Neural cell (in vitro differentiated cells): ENCODE data around the gene PRIM1. TPM values are rescaled to one million over a fixed set of nuclear protein-coding genes. Genes with fewer than 3 reads are reported as not detected.

Experiments
- H2AFZ ChIP-seq: fragments of 200-600, 300-800 bp; sonication (generic), shearing (Covaris generic); 2 replicates; pipeline ENCODE4 v1.6.0; 2014; ENCODE audit warnings: low read depth, mild to moderate bottlenecking, antibody characterized with exemption, low read length, moderate library complexity
- H3F3A ChIP-seq: fragments of 200-600 bp; shearing (Covaris generic); 2 replicates; pipeline ENCODE4 v1.6.1; 2016; ENCODE audit warnings: mild to moderate bottlenecking, moderate library complexity, mixed read lengths, antibody characterized with exemption, low read length; ENCODE audit not compliant: insufficient read depth, poor library complexity, severe bottlenecking
- H3K27ac ChIP-seq: fragments of 200-600, 300-800 bp; sonication (generic), shearing (Covaris generic); 2 replicates; pipeline ENCODE4 v1.5.1; 2014; ENCODE audit warnings: mild to moderate bottlenecking, low read length, moderate library complexity
- H3K27me3 ChIP-seq: fragments of 300-800, 200-600 bp; sonication (generic), shearing (Covaris generic); 2 replicates; pipeline ENCODE4 v1.6.0; 2014; ENCODE audit warnings: mild to moderate bottlenecking, low read depth, low read length, moderate library complexity; ENCODE audit not compliant: insufficient read depth
- H3K36me3 ChIP-seq: fragments of 300-800, 200-600 bp; sonication (generic), shearing (Covaris generic); 2 replicates; pipeline ENCODE4 v1.5.1; 2014; ENCODE audit warnings: mild to moderate bottlenecking, antibody characterized with exemption, low read length, moderate library complexity; ENCODE audit not compliant: insufficient read depth
- H3K4me2 ChIP-seq: fragments of 300-800, 200-600 bp; sonication (generic), shearing (Covaris generic); 2 replicates; pipeline ENCODE4 v1.6.0; 2014; ENCODE audit warnings: mild to moderate bottlenecking, low read length
- H3K4me3 ChIP-seq: fragments of 300-800, 200-600 bp; sonication (generic), shearing (Covaris generic); 2 replicates; pipeline ENCODE4 v1.5.1; 2014; ENCODE audit warnings: mild to moderate bottlenecking, low read length, moderate library complexity
- H3K79me2 ChIP-seq: fragments of 200-600 bp; shearing (Covaris generic); replicated peaks from 2 replicates; pipeline ENCODE4 v1.6.0; 2014; ENCODE audit warnings: mild to moderate bottlenecking, low read length, moderate library complexity; ENCODE audit not compliant: insufficient read depth
- H3K9ac ChIP-seq: fragments of 300-800, 200-600 bp; sonication (generic), shearing (Covaris generic); 2 replicates; pipeline ENCODE4 v1.6.1; 2016; ENCODE audit warnings: mild to moderate bottlenecking, low read length, mixed read lengths
- H3K9me2 ChIP-seq: fragments of 200-600 bp; shearing (Covaris generic); 2 replicates; pipeline ENCODE4 v1.6.1; 2016; ENCODE audit warnings: mild to moderate bottlenecking, low read length, mixed read lengths; ENCODE audit not compliant: insufficient read depth
- H3K9me3 ChIP-seq: fragments of 200-600, 300-800 bp; sonication (generic), shearing (Covaris generic); 2 replicates; pipeline ENCODE4 v1.6.1; 2016; ENCODE audit warnings: mild to moderate bottlenecking, mixed run types, low read length, moderate library complexity, mixed read lengths
- H4K20me1 ChIP-seq: fragments of 200-600 bp; shearing (Covaris generic); 2 replicates; pipeline ENCODE4 v1.6.1; 2016; ENCODE audit warnings: mild to moderate bottlenecking, mixed run types; ENCODE audit not compliant: insufficient read depth
- CTCF ChIP-seq: fragments of 450-650 bp; IDR thresholded peaks from 2 replicates; pipeline ENCODE4 v1.5.1; 2014; ENCODE audit warnings: antibody characterized with exemption, mild to moderate bottlenecking, moderate library complexity; ENCODE audit not compliant: poor library complexity, severe bottlenecking
- EP300 ChIP-seq: fragments of 450-650 bp; conservative IDR thresholded peaks from 2 replicates; pipeline ENCODE4 v1.6.1; 2014; ENCODE audit warnings: antibody characterized with exemption, mild to moderate bottlenecking, moderate library complexity; ENCODE audit not compliant: poor library complexity, severe bottlenecking
- EZH2 ChIP-seq: fragments of 200-600, 300-800 bp; shearing (Covaris generic), sonication (generic); IDR thresholded peaks from 2 replicates; pipeline ENCODE4 v1.6.1; 2014; ENCODE audit warnings: antibody characterized with exemption, low read length, borderline replicate concordance, mild to moderate bottlenecking; ENCODE audit not compliant: insufficient read depth, poor library complexity, severe bottlenecking
- MXI1 ChIP-seq: fragments of 450-650 bp; conservative IDR thresholded peaks from 2 replicates; pipeline ENCODE4 v1.6.1; 2014; ENCODE audit warnings: antibody characterized with exemption, mild to moderate bottlenecking; ENCODE audit not compliant: poor library complexity, severe bottlenecking
- POLR2AphosphoS5 ChIP-seq: IDR thresholded peaks from 2 replicates; pipeline ENCODE4 v1.6.1; 2012
- RAD21 ChIP-seq: fragments of 450-650 bp; conservative IDR thresholded peaks from 2 replicates; pipeline ENCODE4 v1.6.1; 2014; ENCODE audit warnings: antibody characterized with exemption, mild to moderate bottlenecking, moderate library complexity
- REST ChIP-seq: IDR thresholded peaks from 2 replicates; pipeline ENCODE4 v1.6.1; 2012; ENCODE audit warnings: borderline replicate concordance
- SMC3 ChIP-seq: fragments of 450-650 bp; conservative IDR thresholded peaks from 2 replicates; pipeline ENCODE4 v1.6.1; 2014; ENCODE audit warnings: antibody characterized with exemption, mild to moderate bottlenecking, moderate library complexity; ENCODE audit not compliant: poor library complexity
- TAF1 ChIP-seq: IDR thresholded peaks from 2 replicates; pipeline ENCODE4 v1.6.1; 2012; ENCODE audit warnings: low read depth
- polyA plus RNA-seq: library from polyadenylated mRNA; depleted of rRNA; stranded (reverse); fragments of >200 nt; gene quantifications from 2 replicates; pipeline ENCODE4 v1.2.3, GENCODE V29; 2014

Gene PRIM1
- polyA plus RNA-seq, 1 donor from 2014 or later, result 36.1 TPM

- no peak overlapping the region for H3K27ac ChIP-seq
- no peaks in the 10 kb centered on the region for H3F3A ChIP-seq
- no peaks in the 10 kb centered on the region for H3K9me3 ChIP-seq
- TF ChIP-seq CTCF, result no peak
- no peak for TF ChIP-seq MXI1
- TF ChIP-seq REST, result no peak
- TF ChIP-seq POLR2AphosphoS5, result no peak
- no peak for TF ChIP-seq EP300
- no peak for TF ChIP-seq TAF1
- TF ChIP-seq RAD21, result no peak
- TF ChIP-seq SMC3, result no peak
- no peak for TF ChIP-seq EZH2
- no peaks in the 10 kb centered on the region for H3K9me2 ChIP-seq
- no peak overlapping the region for H3K9ac ChIP-seq
- H3K27me3 ChIP-seq, result no peaks in the 10 kb centered on the region
- H3K79me2 ChIP-seq, result peaks cover 48% of the 10 kb centered on the region
- H4K20me1 ChIP-seq, result no peaks in the 10 kb centered on the region
- H3K4me3 ChIP-seq, result no peak overlapping the region
- H3K4me2 ChIP-seq, result no peak overlapping the region
- peaks cover 2% of the 10 kb centered on the region for H3K36me3 ChIP-seq
- no peak overlapping the region for H2AFZ ChIP-seq
Measured at GRCh38 chr12:56718636-56719035, 33.5 kb downstream of the PRIM1 start.

- no peak overlapping the region for H3K27ac ChIP-seq
- H3K79me2 ChIP-seq, result peaks cover 43% of the 10 kb centered on the region
- H3K9ac ChIP-seq, result no peak overlapping the region
- TF ChIP-seq MXI1, result no peak
- TF ChIP-seq TAF1, result no peak
- TF ChIP-seq RAD21, result no peak
- TF ChIP-seq SMC3, result no peak
- TF ChIP-seq REST, result no peak
- TF ChIP-seq EZH2, result no peak
- TF ChIP-seq POLR2AphosphoS5, result no peak
- TF ChIP-seq CTCF, result no peak
- TF ChIP-seq EP300, result no peak
- no peak overlapping the region for H3K4me2 ChIP-seq
- no peaks in the 10 kb centered on the region for H4K20me1 ChIP-seq
- no peaks in the 10 kb centered on the region for H3F3A ChIP-seq
- no peaks in the 10 kb centered on the region for H3K9me2 ChIP-seq
- H3K36me3 ChIP-seq, result peaks cover 7% of the 10 kb centered on the region
- no peaks in the 10 kb centered on the region for H3K27me3 ChIP-seq
- no peaks in the 10 kb centered on the region for H3K9me3 ChIP-seq
- H3K4me3 ChIP-seq, result no peak overlapping the region
- no peak overlapping the region for H2AFZ ChIP-seq
Measured at GRCh38 chr12:56718149-56718548, 34.0 kb downstream of the PRIM1 start.
